Heart left ventricle (tissue), 16 donors: ENCODE results near the gene OR10G3. TPM values are rescaled to one million over a fixed set of nuclear protein-coding genes. Genes with fewer than 3 reads are reported as not detected.

ENCODE experiments used
- ATAC-seq, 4 donors: fragments of 200-7000 bp; cut with Tn5 transposase; one replicate each; pipeline ENCODE4 v1.9.1; 2020 to 2022; ENCODE audit warnings: moderate library complexity in 4 of 4, mild to moderate bottlenecking in 3 of 4, moderate number of reproducible peaks in 1 of 4
- DNase-seq, 5 donors: peaks; one replicate each; pipeline ENCODE4 v3.0.0-alpha.2; 2020
- H3K27ac ChIP-seq, 12 donors: fragments of 200-600 bp; sonication (generic) in 4 of 12; one replicate each; pipeline versions ENCODE4 v1.5.0 to v1.8.0; 2016 to 2022; ENCODE audit warnings: mild to moderate bottlenecking in 2 of 12
- H3K27me3 ChIP-seq, 9 donors: fragments of 200-600 bp; sonication (generic) in 2 of 9; one replicate each; pipeline versions ENCODE4 v1.5.1 to v1.8.0; 2016 to 2022; ENCODE audit warnings: mild to moderate bottlenecking in 3 of 9
- H3K36me3 ChIP-seq, 9 donors: fragments of 200-600 bp; sonication (generic) in 2 of 9; one replicate each; pipeline versions ENCODE4 v1.5.0 to v1.8.0; 2018 to 2022; ENCODE audit warnings: mild to moderate bottlenecking in 2 of 9
- H3K4me1 ChIP-seq, 12 donors: fragments of 200-600 bp; sonication (generic) in 4 of 12; one replicate each; pipeline versions ENCODE4 v1.5.0 to v1.8.0; 2016 to 2022; ENCODE audit warnings: mild to moderate bottlenecking in 3 of 12
- H3K4me3 ChIP-seq, 12 donors: fragments of 200-600 bp; sonication (generic) in 4 of 12; one replicate each; pipeline versions ENCODE4 v1.5.0 to v1.8.0; 2017 to 2022; ENCODE audit warnings: mild to moderate bottlenecking in 9 of 12, moderate library complexity in 4 of 12
- H3K9me3 ChIP-seq, 12 donors: fragments of 200-600 bp; sonication (generic) in 4 of 12; one replicate each; pipeline versions ENCODE4 v1.5.0 to v1.8.0; 2016 to 2022; ENCODE audit warnings: mild to moderate bottlenecking in 1 of 12
- POLR2A ChIP-seq, 2 donors: fragments of 450-650 bp; IDR thresholded peaks; one replicate each; pipeline ENCODE4 v1.6.1; 2017; ENCODE audit warnings: antibody characterized with exemption in 2 of 2, mild to moderate bottlenecking in 2 of 2, moderate library complexity in 2 of 2
- WGBS, 4 donors: extraction: QIAGEN DNeasy Blood & Tissue Kit in 2 of 4; methylation state at CpG; one replicate each; pipeline versions ENCODE4 v1.1.5 to v1.1.7; 2013 to 2018; 5-methylcytosine and 5-hydroxymethylcytosine counted together
- intact Hi-C, 10 donors: fragments of 100-400 bp; cut with DNase I; formaldehyde crosslinking; loops; one replicate each; pipeline versions ENCODE4 v1.11.1 to v1.14.2; 2022
- polyA plus RNA-seq, 2 donors: library from polyadenylated mRNA; stranded (reverse); fragments of 200-250 nt; gene quantifications; one replicate each; pipeline ENCODE4 v1.2.3, GENCODE V29; 2013
- total RNA-seq, 9 donors: library from RNA; depleted of rRNA in 2 of 9; stranded (reverse); fragments of >200 nt in 2 of 9; fragmentation: NEBNext Ultra II Directional in 3 of 9; extraction: Animal tissue kit (Norgen Biotek cat#: 25700) in 3 of 9; gene quantifications; one replicate each; pipeline versions ENCODE4 v1.1.0 to v1.2.4, GENCODE V29; 2016 to 2023
- TF ChIP-seq, protein P1 (sequence below), 12 donors: fragments of 200-600 bp; sonication (generic) in 4 of 12; IDR thresholded peaks; one replicate each; pipeline versions ENCODE4 v1.5.0 to v1.8.0; 2018 to 2022; ENCODE audit warnings: antibody characterized with exemption in 12 of 12, mild to moderate bottlenecking in 5 of 12
- donor health status: ischemic (EF 13 %, LVEDD 7.1; RV severe dilation, severe dysfunction).
- donor health status: healthy with polysubstance abuse.
- donor health status: DM: no; HTN: yes; CAD: no.
- donor health status: DM: no; HTN: no; CAD: no.
- donor health status: ischemic (EF 25% LVEDD 6.9; RV normal size, moderate dysfunction).
- donor health status: ischemic (EF 25% LVEDD 5.7; RV mildly dilated, moderate dysfunction).
- donor health status: healthy.
- donor health status: DM: yes; HTN: yes; CAD: no.
- donor health status: ischemic (EF 35%, LVEDD 5.7; RV mildly dilated, moderate dysfunction).
- donor health status: nonischemic (EF 11% LVEDD 7.7; RV severe dilation, severe dysfunction).
- donor health status: DM: yes; HTN: yes; CAD: no.
- donor health status: PGD.
- donor health status: ischemic (EF 29% LVEDD 5.4; RV normal size, mild dysfunction).
- donor health status: nonischemic (EF 23%, LVEDD 6.1; RV moderate dilation, normal function).

Gene OR10G3
- total and polyA plus RNA-seq, 11 donors, result 0.18 TPM; not detected in 10

GRCh38 chr14:21558703-21559170, 21.1 kb downstream of the OR10G3 start:
- H3K4me3 ChIP-seq, result no peak overlapping the region
- WGBS, 4 donors, result 78 to 80% (median 79%) methylated on average over 8 of the region's 8 CpGs
- no peak for ATAC-seq
- peaks cover 0 to 18% (median 0%) of the 10 kb centered on the region in 12 donors for H3K4me1 ChIP-seq
- H3K27ac ChIP-seq, result no peak overlapping the region
- no peaks in the 10 kb centered on the region for H3K27me3 ChIP-seq
- DNase-seq, result no peak
- TF ChIP-seq POLR2A (IDR thresholded peaks at IDR 0.05), result no peak
- TF ChIP-seq, protein P1, sequence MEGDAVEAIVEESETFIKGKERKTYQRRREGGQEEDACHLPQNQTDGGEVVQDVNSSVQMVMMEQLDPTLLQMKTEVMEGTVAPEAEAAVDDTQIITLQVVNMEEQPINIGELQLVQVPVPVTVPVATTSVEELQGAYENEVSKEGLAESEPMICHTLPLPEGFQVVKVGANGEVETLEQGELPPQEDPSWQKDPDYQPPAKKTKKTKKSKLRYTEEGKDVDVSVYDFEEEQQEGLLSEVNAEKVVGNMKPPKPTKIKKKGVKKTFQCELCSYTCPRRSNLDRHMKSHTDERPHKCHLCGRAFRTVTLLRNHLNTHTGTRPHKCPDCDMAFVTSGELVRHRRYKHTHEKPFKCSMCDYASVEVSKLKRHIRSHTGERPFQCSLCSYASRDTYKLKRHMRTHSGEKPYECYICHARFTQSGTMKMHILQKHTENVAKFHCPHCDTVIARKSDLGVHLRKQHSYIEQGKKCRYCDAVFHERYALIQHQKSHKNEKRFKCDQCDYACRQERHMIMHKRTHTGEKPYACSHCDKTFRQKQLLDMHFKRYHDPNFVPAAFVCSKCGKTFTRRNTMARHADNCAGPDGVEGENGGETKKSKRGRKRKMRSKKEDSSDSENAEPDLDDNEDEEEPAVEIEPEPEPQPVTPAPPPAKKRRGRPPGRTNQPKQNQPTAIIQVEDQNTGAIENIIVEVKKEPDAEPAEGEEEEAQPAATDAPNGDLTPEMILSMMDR (IDR thresholded peaks at IDR 0.05), result no peak
- intact Hi-C loops, result loop anchor here in 8 of 10 donors (5.0 to 10.0 kb wide), 7 partner anchors 46 to 121 kb away; partner anchors contain the start of genes CHD8 (in 2 of the 8) and METTL3 (in 2 of the 8)
- H3K36me3 ChIP-seq, result no peaks in the 10 kb centered on the region
- H3K9me3 ChIP-seq, result no peaks in the 10 kb centered on the region

- Histone ChIP-seq H3K27ac (peak overlapping the region in 7 of 12 donors; percentile 8 to 79 (median 30)), H3K27me3 (no peaks in the 10 kb centered on the region), H3K36me3 (no peaks in the 10 kb centered on the region), H3K9me3 (no peaks in the 10 kb centered on the region), H3K4me1 (peaks cover 0 to 18% (median 0%) of the 10 kb centered on the region in 12 donors), H3K4me3 (peak overlapping the region in 10 of 12 donors; percentile 23 to 50 (median 38))
- DNase-seq, result peak in 4 of 5 donors; percentile 50 to 71 (median 62)
- TF ChIP-seq POLR2A (IDR thresholded peaks at IDR 0.05), result no peak
- TF ChIP-seq, protein P1 (IDR thresholded peaks at IDR 0.05), result peak; percentile 60 to 83 (median 74)
- ATAC-seq, result peak; percentile 65 to 87 (median 74)
- intact Hi-C loops, result loop anchor here in 9 of 10 donors (1.0 to 10.0 kb wide), 11 partner anchors 45 to 120 kb away; partner anchors contain the start of genes CHD8 (in 4 of the 9), METTL3 (in 2 of the 9), RAB2B (in 1 of the 9) and TOX4 (in 1 of the 9)
- WGBS, 4 donors, result 13 to 17% (median 14%) methylated on average over 11 of the region's 11 CpGs
Measured at GRCh38 chr14:21557084-21557901, 22.6 kb downstream of the OR10G3 start.

GRCh38 chr14:21556378-21557083, 23.3 kb downstream of the OR10G3 start:
- no peaks in the 10 kb centered on the region for H3K9me3 ChIP-seq
- H3K27ac ChIP-seq, result peak overlapping the region in 1 of 12 donors; percentile 79

More at GRCh38 chr14:21556378-21557083, 23.3 kb downstream of the OR10G3 start:
- no peaks in the 10 kb centered on the region for H3K36me3 ChIP-seq
- H3K4me1 ChIP-seq, result peaks cover 0 to 18% (median 0%) of the 10 kb centered on the region in 12 donors
- intact Hi-C loops, result loop anchor here in 9 of 10 donors (1.0 to 10.0 kb wide), 11 partner anchors 44 to 119 kb away; partner anchors contain the start of genes CHD8 (in 4 of the 9), METTL3 (in 2 of the 9), RAB2B (in 1 of the 9) and TOX4 (in 1 of the 9)
- DNase-seq (no peak), ATAC-seq (no peak)
- no peak overlapping the region for H3K4me3 ChIP-seq
- H3K27me3 ChIP-seq, result no peaks in the 10 kb centered on the region
- WGBS, 4 donors, result 56 to 65% (median 65%) methylated on average over 5 of the region's 5 CpGs
- TF ChIP-seq, protein P1 (IDR thresholded peaks at IDR 0.05), result no peak
- TF ChIP-seq POLR2A (IDR thresholded peaks at IDR 0.05), result no peak
